G401.6 (cell line): ENCODE data around the gene EXOC7.
A peak's percentile ranks its signal among the peaks of the same experiment; 100 is the strongest.

Experiments
- FAIRE-seq: peaks from 2 replicates; lab custom pipeline; 2012; peaks lifted over from hg19 to GRCh38; lab: Jason Lieb, UNC

Gene EXOC7

GRCh38 chr17:76103274-76104139, at the start of gene EXOC7:
Gene EXOC7 (minus strand): TSS chr17:76103787. CDS start chr17:76103692, 95 bp downstream.
- peak; percentile 71 for FAIRE-seq

GRCh38 chr17:76153202-76153601, 49.6 kb upstream of the EXOC7 start:
- no peak for FAIRE-seq

DNA sequence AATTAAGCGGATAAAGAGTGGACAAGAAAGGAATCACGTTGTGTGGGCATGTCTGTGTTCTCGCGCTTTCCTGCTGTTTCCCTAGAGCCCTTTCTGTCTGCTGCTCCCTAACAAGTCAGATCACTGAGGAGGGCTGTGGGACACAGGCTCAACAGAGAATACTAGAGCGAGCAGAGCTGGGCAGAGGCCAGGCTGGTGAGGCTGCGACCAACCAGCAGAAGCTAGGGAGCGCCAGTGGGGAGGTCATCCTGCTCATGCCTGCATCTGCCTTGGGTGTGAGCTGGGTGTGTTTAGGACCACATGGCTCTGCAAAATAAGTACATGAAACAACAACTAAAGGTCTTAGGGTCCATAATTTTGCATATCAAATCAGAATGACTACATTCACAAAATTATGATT, 49.0 kb upstream of the EXOC7 start:
- no peak for FAIRE-seq

DNA sequence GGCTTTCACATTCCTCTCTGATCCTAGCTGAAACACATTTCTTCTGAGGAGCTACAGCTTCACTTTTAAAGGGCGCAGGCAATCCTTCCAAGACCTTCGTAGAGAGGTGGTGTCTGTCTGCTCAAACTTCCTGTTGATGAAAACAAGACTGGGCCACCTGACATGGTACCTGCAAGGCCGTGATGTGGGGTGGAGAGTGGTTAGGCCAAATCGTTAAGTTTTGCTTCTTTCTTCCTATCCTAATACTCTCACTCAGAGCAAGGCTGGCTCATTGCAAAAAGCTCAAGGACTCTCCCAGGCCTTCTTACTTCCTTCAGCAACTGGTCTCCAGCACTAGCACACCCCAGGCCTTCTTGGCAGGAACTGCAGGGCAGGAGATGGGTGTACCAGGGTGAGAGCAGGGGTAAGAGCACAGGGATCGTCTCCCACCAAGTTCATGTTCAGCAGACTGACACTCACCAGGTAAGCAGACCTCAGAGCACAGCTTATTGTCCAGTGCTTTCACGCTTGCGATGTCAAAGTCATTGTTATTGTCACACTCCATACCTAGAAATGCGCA, 48.4 kb upstream of the EXOC7 start:
- FAIRE-seq = no peak

GRCh38 chr17:76150712-76151622, 47.4 kb upstream of the EXOC7 start:
- FAIRE-seq = no peak

DNA sequence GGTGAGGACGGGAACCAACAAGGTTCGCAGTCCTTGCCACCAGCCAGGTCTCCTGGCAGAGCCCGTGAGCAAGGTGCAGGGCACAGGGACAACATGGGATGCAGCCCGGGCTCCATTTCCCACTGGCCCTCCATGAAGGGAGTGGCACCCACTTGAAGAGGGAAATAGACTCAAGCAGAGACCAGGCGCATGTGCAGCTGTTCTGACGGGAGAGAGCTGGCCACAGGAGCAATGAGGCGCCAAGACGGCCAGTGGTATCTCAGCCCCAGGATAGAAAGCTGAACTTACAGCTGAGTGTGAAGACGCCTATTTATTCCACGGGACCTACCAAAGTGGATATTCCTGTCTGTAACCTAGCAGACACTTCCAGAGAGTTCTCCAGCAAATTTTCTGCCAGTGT, 45.6 kb upstream of the EXOC7 start:
- FAIRE-seq = no peak

GRCh38 chr17:76148015-76148326, 44.4 kb upstream of the EXOC7 start:
- FAIRE-seq = no peak

- peak; percentile 46 for FAIRE-seq
These were observed 43.8 kb upstream of the EXOC7 start for GRCh38 chr17:76147211-76148014.

DNA sequence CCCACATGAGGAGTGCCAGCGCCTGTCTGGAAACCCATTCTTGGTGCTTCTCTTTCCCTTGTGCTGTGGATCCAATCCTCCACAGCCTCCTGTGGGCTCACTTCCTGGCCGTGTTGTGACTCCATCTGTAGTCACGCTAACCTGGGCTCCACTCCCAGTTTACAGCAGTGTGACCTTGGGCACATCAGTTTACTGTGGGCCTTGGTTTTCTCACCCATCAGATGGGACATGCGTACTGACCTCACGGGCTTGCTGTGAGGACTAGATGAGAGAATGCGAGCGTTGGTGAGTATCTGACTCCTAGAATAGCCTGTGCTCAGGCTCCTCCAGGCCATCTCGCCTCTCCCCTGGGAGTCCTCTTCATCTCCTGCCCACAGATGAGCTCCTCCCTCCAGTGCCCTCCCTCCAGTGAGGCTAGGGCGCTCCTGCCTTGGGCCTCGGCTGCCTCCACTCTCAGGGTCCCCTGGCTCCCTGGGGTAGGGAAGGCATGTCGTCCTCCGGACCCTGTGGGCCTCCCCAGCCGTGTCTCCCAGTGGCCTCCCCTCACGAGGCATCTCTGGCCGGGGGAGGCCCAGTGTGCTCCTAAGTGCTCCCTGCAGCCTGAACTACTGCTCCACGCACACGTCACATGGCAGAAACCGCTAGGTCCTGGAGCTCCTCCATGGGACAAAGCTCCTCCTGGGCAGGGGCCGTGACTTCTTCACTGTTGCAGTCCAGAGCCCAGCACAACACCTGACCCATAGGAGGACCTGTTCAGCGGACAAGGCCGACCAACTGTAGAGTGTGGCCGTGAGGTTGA, 42.7 kb upstream of the EXOC7 start:
- no peak for FAIRE-seq

GRCh38 chr17:76145231-76146052, 41.9 kb upstream of the EXOC7 start:
- no peak for FAIRE-seq

GRCh38 chr17:76142585-76143041, 39.0 kb upstream of the EXOC7 start:
- FAIRE-seq = no peak

GRCh38 chr17:76142039-76142584, 38.5 kb upstream of the EXOC7 start:
- no peak for FAIRE-seq

- FAIRE-seq = peak; percentile 59
These were observed 37.8 kb upstream of the EXOC7 start, which contains the start of gene FOXJ1 for GRCh38 chr17:76141212-76142038. Gene FOXJ1 (minus strand): TSS chr17:76141245. CDS start chr17:76140395, 850 bp downstream.

- FAIRE-seq = no peak
These were observed 37.1 kb upstream of the EXOC7 start for GRCh38 chr17:76140661-76141211.

- no peak for FAIRE-seq
These were observed 36.4 kb upstream of the EXOC7 start for GRCh38 chr17:76139801-76140660.

GRCh38 chr17:76138896-76139752, 35.5 kb upstream of the EXOC7 start:
- FAIRE-seq = no peak
